B cell (primary cell): ENCODE data around the gene SLC38A6. TPM values are rescaled to one million over a fixed set of nuclear protein-coding genes. Genes with fewer than 3 reads are reported as not detected.

Experiments
- ATAC-seq: fragments of 200-7000 bp; cut with Tn5 transposase; one replicate; pipeline ENCODE4 v1.10.0; 2021; ENCODE audit warnings: low read depth, mild to moderate bottlenecking, moderate number of reproducible peaks, moderate library complexity
- CTCF ChIA-PET: fragments of 350-600 bp; sonication (Branson Sonifier 250); formaldehyde crosslinking; loops from one replicate; lab custom pipeline; 2021; ENCODE audit warnings: antibody characterized with exemption, inconsistent platforms; lab: Charles Lee
- POLR2A ChIA-PET: fragments of 350-600 bp; sonication (Branson Sonifier 250); formaldehyde crosslinking; loops from one replicate; lab custom pipeline; 2021; ENCODE audit warnings: antibody characterized with exemption; lab: Charles Lee
- DNase-seq: peaks from one replicate; pipeline ENCODE4 v3.0.0; 2013
- H2AFZ ChIP-seq: 2 replicates; pipeline ENCODE4 v1.6.1; 2012; ENCODE audit warnings: mild to moderate bottlenecking, low read depth, low read length; ENCODE audit not compliant: insufficient read depth, poor library complexity, severe bottlenecking
- H3K27ac ChIP-seq, 2 donors: 1 replicate in 1 of 2; 2 replicates in 1 of 2; pipeline ENCODE4 v1.5.1; 2012 to 2013; ENCODE audit warnings: low read length in 2 of 2, mild to moderate bottlenecking in 2 of 2, moderate library complexity in 1 of 2
- H3K27me3 ChIP-seq, 4 experiments: fragments of 200-600 bp in 1 of 4; sonication (generic) in 1 of 4; replicated peaks in 1 of 4; 1 replicate in 2 of 4; 2 replicates in 2 of 4; pipeline versions ENCODE4 v1.6.1 to v1.7.0; 2013 to 2016; ENCODE audit warnings: low read length in 3 of 4, mild to moderate bottlenecking in 2 of 4, mixed read lengths in 1 of 4, moderate library complexity in 1 of 4; ENCODE audit not compliant: insufficient read depth in 4 of 4, control insufficient read depth in 3 of 4; ENCODE audit errors: control extremely low read depth in 1 of 4
- H3K36me3 ChIP-seq, 2 experiments: replicated peaks in 1 of 2; 1 replicate in 1 of 2; 2 replicates in 1 of 2; pipeline versions ENCODE4 v1.6.1 to v1.7.1; 2013; ENCODE audit warnings: low read length in 1 of 2; ENCODE audit not compliant: insufficient read depth in 2 of 2, control insufficient read depth in 1 of 2; ENCODE audit errors: control extremely low read depth in 1 of 2, extremely low read depth in 1 of 2
- H3K4me1 ChIP-seq, 2 donors: fragments of 200-600 bp in 1 of 2; sonication (generic) in 1 of 2; 1 replicate in 1 of 2; 2 replicates in 1 of 2; pipeline versions ENCODE4 v1.5.1 to v1.6.1; 2013 to 2017; ENCODE audit warnings: low read length in 2 of 2; ENCODE audit not compliant: control insufficient read depth in 2 of 2, insufficient read depth in 2 of 2
- H3K4me2 ChIP-seq: replicated peaks from 2 replicates; pipeline ENCODE3; 2012; ENCODE audit warnings: mild to moderate bottlenecking, low read depth, low read length; ENCODE audit not compliant: poor library complexity, severe bottlenecking
- H3K4me3 ChIP-seq, 5 experiments: fragments of 200-600 bp in 1 of 5; sonication (generic) in 1 of 5; 1 replicate in 3 of 5; 2 replicates in 2 of 5; pipeline versions ENCODE4 v1.5.1 to v1.7.0; 2011 to 2016; ENCODE audit warnings: low read length in 4 of 5, mild to moderate bottlenecking in 4 of 5, low read depth in 2 of 5, control low read depth in 1 of 5, moderate library complexity in 1 of 5; ENCODE audit not compliant: insufficient read depth in 1 of 5; ENCODE audit errors: control extremely low read depth in 1 of 5, extremely low read depth in 1 of 5
- H3K79me2 ChIP-seq: fragments of 200-600 bp; sonication (generic); one replicate; pipeline ENCODE4 v1.6.0; 2016; ENCODE audit warnings: low read length; ENCODE audit not compliant: control insufficient read depth, insufficient read depth
- H3K9ac ChIP-seq: fragments of 200-600 bp; sonication (generic); 2 replicates; pipeline ENCODE4 v1.6.1; 2017; ENCODE audit warnings: mild to moderate bottlenecking, low read length, moderate library complexity
- H3K9me3 ChIP-seq, 3 donors: one replicate each; pipeline versions ENCODE4 v1.6.1 to v1.7.1; 2013; ENCODE audit warnings: low read length in 2 of 3; ENCODE audit not compliant: control insufficient read depth in 2 of 3, insufficient read depth in 1 of 3; ENCODE audit errors: control extremely low read depth in 1 of 3
- H4K20me1 ChIP-seq: 2 replicates; pipeline ENCODE4 v1.6.0; 2012; ENCODE audit warnings: mild to moderate bottlenecking, low read length; ENCODE audit not compliant: insufficient read depth, control insufficient read depth, poor library complexity, severe bottlenecking
- H3K27ac Mint-ChIP-seq: one replicate; pipeline ENCODE4 v1.8.0; 2021; ENCODE audit warnings: mixed read lengths
- H3K27me3 Mint-ChIP-seq: one replicate; pipeline ENCODE4 v1.8.0; 2021; ENCODE audit warnings: mixed read lengths
- H3K4me1 Mint-ChIP-seq: one replicate; pipeline ENCODE4 v1.8.0; 2021; ENCODE audit warnings: mixed read lengths
- H3K4me3 Mint-ChIP-seq: one replicate; pipeline ENCODE4 v1.8.0; 2021; ENCODE audit warnings: mixed read lengths
- H3K9me3 Mint-ChIP-seq: one replicate; pipeline ENCODE4 v1.8.0; 2022; ENCODE audit warnings: mixed read lengths; ENCODE audit not compliant: insufficient read depth
- CTCF ChIP-seq: fragments of 200-600 bp; IDR thresholded peaks from one replicate; pipeline ENCODE4 v1.8.0; 2022; ENCODE audit warnings: antibody characterized with exemption, mild to moderate bottlenecking
- EZH2 ChIP-seq: IDR thresholded peaks from 2 replicates; pipeline ENCODE4 v1.6.1; 2012; ENCODE audit warnings: borderline replicate concordance, low read depth, mild to moderate bottlenecking, moderate library complexity, low read length; ENCODE audit not compliant: insufficient read depth, poor library complexity, severe bottlenecking
- WGBS: methylation state at CpG from one replicate; pipeline ENCODE4 v1.1.5; 2013; ENCODE audit warnings: missing lambda C conversion rate; ENCODE audit not compliant: insufficient coverage; 5-methylcytosine and 5-hydroxymethylcytosine counted together
- intact Hi-C: fragments of 100-400 bp; cut with micrococcal nuclease; formaldehyde crosslinking; loops from one replicate; pipeline ENCODE4 v1.10.0; 2022
- polyA plus RNA-seq: library from polyadenylated mRNA; depleted of rRNA; stranded (reverse); fragments of >200 nt; gene quantifications from 2 replicates; pipeline ENCODE4 v1.2.3, GENCODE V29; 2012
- total RNA-seq, 2 donors: library from RNA; stranded (reverse); fragments of 120-200 nt in 1 of 2; gene quantifications; 1 replicate in 1 of 2; 2 replicates in 1 of 2; pipeline versions ENCODE4 v1.2.3 to v1.2.4, GENCODE V29; 2013 to 2022

The SLC38A6 gene
- total and polyA plus RNA-seq, 2 donors (not counting 1 experiment from before 2014, with no cell fraction given), result 6.4 to 15.9 TPM

- Histone ChIP-seq H3K36me3 (peaks cover 4 to 5% of the 10 kb centered on the region in 2 experiments), H3K27me3 (no peaks in the 10 kb centered on the region), H3K27ac (no peak overlapping the region), H3K9ac (no peak overlapping the region), H3K9me3 (no peaks in the 10 kb centered on the region), H4K20me1 (no peaks in the 10 kb centered on the region), H3K4me3 (no peak overlapping the region), H2AFZ (no peak overlapping the region), H3K4me1 (no peaks in the 10 kb centered on the region), H3K79me2 (no peaks in the 10 kb centered on the region), H3K4me2 (no peak overlapping the region)
- ChIA-PET POLR2A (no interaction called here), CTCF (no interaction called here)
- intact Hi-C loops, result no loop called here
- TF ChIP-seq CTCF (no peak), EZH2 (no peak)
- Mint-ChIP-seq H3K27me3 (no peaks in the 10 kb centered on the region), H3K4me3 (no peak overlapping the region), H3K27ac (no peak overlapping the region), H3K9me3 (no peaks in the 10 kb centered on the region), H3K4me1 (no peaks in the 10 kb centered on the region)
- WGBS, result 94% methylated on average over 2 of the region's 2 CpGs
- no peak for ATAC-seq
- DNase-seq, result no peak
These were observed 8.6 kb downstream of the SLC38A6 start for GRCh38 chr14:60989599-60989998.

GRCh38 chr14:60998617-60999016, 17.6 kb downstream of the SLC38A6 start:
- WGBS, result 97% methylated on average over 8 of the region's 9 CpGs
- Mint-ChIP-seq H3K27ac (no peak overlapping the region), H3K9me3 (no peaks in the 10 kb centered on the region), H3K4me1 (no peaks in the 10 kb centered on the region), H3K4me3 (no peak overlapping the region), H3K27me3 (no peaks in the 10 kb centered on the region)
- ChIA-PET POLR2A (no interaction called here), CTCF (no interaction called here)
- Histone ChIP-seq H3K9me3 (peaks cover 0 to 3% (median 0%) of the 10 kb centered on the region in 3 donors), H2AFZ (no peak overlapping the region), H3K27me3 (no peaks in the 10 kb centered on the region), H3K4me2 (no peak overlapping the region), H3K9ac (no peak overlapping the region), H3K4me1 (no peaks in the 10 kb centered on the region), H3K79me2 (no peaks in the 10 kb centered on the region), H3K36me3 (no peaks in the 10 kb centered on the region), H3K27ac (no peak overlapping the region), H3K4me3 (no peak overlapping the region), H4K20me1 (no peaks in the 10 kb centered on the region)
- DNase-seq (no peak), ATAC-seq (no peak)
- TF ChIP-seq EZH2 (no peak), CTCF (no peak)
- intact Hi-C loops, result no loop called here
